HepG2 (cell line): ENCODE data around the gene STEAP3. TPM values are rescaled to one million over a fixed set of nuclear protein-coding genes. Genes with fewer than 3 reads are reported as not detected.

Source experiments
- FOXC1 ChIP-seq: sonication (generic); formaldehyde crosslinking; IDR thresholded peaks from 2 replicates; pipeline ENCODE4 v1.8.0; 2022; ENCODE audit warnings: mild to moderate bottlenecking, missing genetic modification reagents, borderline replicate concordance
- HMGXB4 ChIP-seq, 2 experiments: sonication (generic) in 1 of 2; formaldehyde crosslinking in 1 of 2; IDR thresholded peaks; 2 replicates each; pipeline versions ENCODE4 v1.4.0 to v1.6.1; 2018 to 2020; ENCODE audit warnings: missing genetic modification reagents in 2 of 2, borderline replicate concordance in 1 of 2, low read depth in 1 of 2, mild to moderate bottlenecking in 1 of 2, missing biosample characterization in 1 of 2
- THAP7 ChIP-seq: sonication (generic); formaldehyde crosslinking; IDR thresholded peaks from 2 replicates; pipeline ENCODE4 v1.8.1; 2023; ENCODE audit warnings: mild to moderate bottlenecking, missing genetic modification reagents
- ZHX1 ChIP-seq: sonication (generic); formaldehyde crosslinking; IDR thresholded peaks from 2 replicates; pipeline ENCODE4 v1.8.1; 2022; ENCODE audit warnings: low read depth, mild to moderate bottlenecking, missing genetic modification reagents
- ZNF180 ChIP-seq: sonication (generic); formaldehyde crosslinking; IDR thresholded peaks from 2 replicates; pipeline ENCODE4 v1.4.0; 2020; ENCODE audit warnings: low read depth, missing genetic modification reagents, borderline replicate concordance
- ZNF318 ChIP-seq: sonication (generic); formaldehyde crosslinking; IDR thresholded peaks from 2 replicates; pipeline ENCODE4 v1.4.0; 2020; ENCODE audit warnings: mild to moderate bottlenecking, missing genetic modification reagents
- ZNF510 ChIP-seq: sonication (generic); formaldehyde crosslinking; IDR thresholded peaks from 2 replicates; pipeline ENCODE4 v1.4.0; 2020; ENCODE audit warnings: low read depth, mild to moderate bottlenecking, missing genetic modification reagents
- ZNF512 ChIP-seq: sonication (generic); formaldehyde crosslinking; IDR thresholded peaks from 2 replicates; pipeline ENCODE4 v1.4.0; 2020; ENCODE audit warnings: mild to moderate bottlenecking, missing genetic modification reagents
- ZNF580 ChIP-seq: IDR thresholded peaks from 2 replicates; pipeline ENCODE4 v1.6.1; 2016; ENCODE audit warnings: low read depth, borderline replicate concordance
- ZNF777 ChIP-seq: sonication (generic); formaldehyde crosslinking; IDR thresholded peaks from 2 replicates; pipeline ENCODE4 v1.4.0; 2020; ENCODE audit warnings: missing genetic modification reagents
- polyA plus RNA-seq, 8 experiments: library from polyadenylated mRNA; depleted of rRNA in 3 of 8; stranded (reverse) in 7 of 8; unstranded in 1 of 8; fragments of >200 nt; fragmentation: Illumina TruSeq in 4 of 8; extraction: Trizol in 4 of 8; gene quantifications; 2 replicates each; pipeline versions ENCODE4 v1.2.1 to v1.2.3, GENCODE V29; 2011 to 2016; ENCODE audit warnings: low read depth in 4 of 8, missing spikeins in 1 of 8, mixed read lengths in 1 of 8; ENCODE audit not compliant: insufficient read depth in 1 of 8
- total RNA-seq, 5 experiments: library from RNA; depleted of rRNA; stranded (reverse); fragments of >200 nt; fragmentation: Illumina TruSeq; extraction: Trizol; gene quantifications; 2 replicates each; pipeline ENCODE4 v1.2.3, GENCODE V29; 2016; ENCODE audit warnings: low read depth in 1 of 5

STEAP3 gene
- total and polyA plus RNA-seq, 2 of the 13 experiments (the other 11 are each of a cell fraction or from before 2014, with no cell fraction given), result 7.3 to 21.1 TPM

- TF ChIP-seq ZNF318 (CRISPR knock-in tag) (peak; percentile 75; the same call in 1 of the 2 replicates), ZNF580 (CRISPR knock-in tag) (peak; percentile 28; the same call in 1 of the 2 replicates), ZNF512 (no peak), ZNF180 (CRISPR knock-in tag) (no peak), ZHX1 (CRISPR knock-in tag) (no peak), HMGXB4 (CRISPR knock-in tag; IDR thresholded peaks at IDR 0.05; ENCODE audit: borderline replicate concordance in 1 of 2, low read depth in 1 of 2) (0 out of 4 replicates have a peak, but pooled peaks of 1 of the 2 experiments have one; percentile 17), THAP7 (CRISPR knock-in tag) (no peak), ZNF510 (CRISPR knock-in tag) (no peak), FOXC1 (peak; percentile 8; the same call in 1 of the 2 replicates), ZNF777 (CRISPR knock-in tag) (0 out of 2 replicates have a peak, but pooled peaks have one; percentile 29)
Measured at GRCh38 chr2:119264781-119265692, 41.4 kb downstream of the STEAP3 start (continued).
